SU-DHL-6 (cell line): ENCODE results near the gene PADI2.

Experiments used
- CTCF ChIP-seq: fragments of 200-600 bp; sonication (generic); IDR thresholded peaks from one replicate; pipeline ENCODE4 v1.5.1; 2017; ENCODE audit warnings: antibody characterized with exemption, mild to moderate bottlenecking, low read length, moderate library complexity; ENCODE audit not compliant: insufficient read depth, poor library complexity, severe bottlenecking
- EZH2phosphoT487 ChIP-seq: fragments of 200-600 bp; sonication (generic), shearing (Covaris generic); conservative IDR thresholded peaks from 2 replicates; pipeline ENCODE4 v1.6.1; 2018; ENCODE audit warnings: mild to moderate bottlenecking, antibody characterized with exemption, low read length, moderate library complexity, mixed read lengths

- no peak for TF ChIP-seq EZH2phosphoT487
- no peak for TF ChIP-seq CTCF
Observed at GRCh38 chr1:17056551-17056950, 62.7 kb downstream of the PADI2 start.
